SK-N-SH treated with all-trans-retinoic acid at 6 μM for 48 hours (cell line): ENCODE measurements around the gene ADGB.

Experiments used
- CREB5 ChIP-seq: fragments of 250-450 bp; sonication (Bioruptor Pico); IDR thresholded peaks from 2 replicates; pipeline ENCODE4 v1.5.1; 2020; ENCODE audit warnings: low read depth, mild to moderate bottlenecking, moderate library complexity
- PATZ1 ChIP-seq: fragments of 250-450 bp; sonication (Bioruptor Pico); IDR thresholded peaks from 2 replicates; pipeline ENCODE4 v1.8.0; 2020; ENCODE audit warnings: mild to moderate bottlenecking, moderate library complexity, borderline replicate concordance
- PPARA ChIP-seq: fragments of 250-450 bp; sonication (Bioruptor Pico); IDR thresholded peaks from 2 replicates; pipeline ENCODE4 v1.5.0; 2020; ENCODE audit warnings: mild to moderate bottlenecking, borderline replicate concordance
- RARB ChIP-seq: fragments of 250-450 bp; sonication (Bioruptor Pico); IDR thresholded peaks from 2 replicates; pipeline ENCODE4 v1.8.0; 2021; ENCODE audit warnings: mild to moderate bottlenecking, moderate library complexity
- ZFP30 ChIP-seq: fragments of 450-650 bp; formaldehyde crosslinking; IDR thresholded peaks from 2 replicates; pipeline ENCODE4 v1.5.0; 2022; ENCODE audit warnings: mild to moderate bottlenecking, moderate library complexity

DNA sequence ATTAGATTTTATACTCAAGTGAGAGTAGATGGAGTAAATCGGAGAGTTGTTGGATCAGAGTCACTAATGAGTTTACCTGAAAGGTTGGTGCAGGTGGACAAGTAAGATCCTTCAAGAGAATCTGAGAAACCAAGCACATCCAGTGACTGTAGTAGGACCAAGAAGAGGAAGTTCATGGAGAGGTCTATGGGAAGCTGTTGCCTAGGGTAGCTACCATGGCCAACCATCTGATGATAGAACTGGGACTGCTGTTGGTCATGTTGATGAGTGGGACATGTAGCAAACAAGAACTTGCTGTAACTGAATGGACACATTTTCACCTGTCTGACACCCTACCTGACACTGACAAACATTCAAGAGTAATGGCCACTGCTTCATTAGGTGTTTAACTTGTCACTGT is 11.3 kb upstream of the ADGB start:
- TF ChIP-seq PATZ1 (no peak), ZFP30 (CRISPR knock-in tag) (no peak), CREB5 (CRISPR knock-in tag) (no peak), PPARA (CRISPR knock-in tag) (no peak), RARB (CRISPR knock-in tag) (no peak)
